Inflammatory macrophage (primary cell): ENCODE data around the gene CAMTA1.
"Not testable (repeated sequence)": the region's sequence is repeated elsewhere in the genome, so short reads cannot be mapped to it uniquely, and the experiment has no call there.

ENCODE experiments used
- DNase-seq, 2 donors: peaks; one replicate each; pipeline ENCODE4 v3.0.0-alpha.2; 2020 to 2022

CAMTA1 gene

DNA sequence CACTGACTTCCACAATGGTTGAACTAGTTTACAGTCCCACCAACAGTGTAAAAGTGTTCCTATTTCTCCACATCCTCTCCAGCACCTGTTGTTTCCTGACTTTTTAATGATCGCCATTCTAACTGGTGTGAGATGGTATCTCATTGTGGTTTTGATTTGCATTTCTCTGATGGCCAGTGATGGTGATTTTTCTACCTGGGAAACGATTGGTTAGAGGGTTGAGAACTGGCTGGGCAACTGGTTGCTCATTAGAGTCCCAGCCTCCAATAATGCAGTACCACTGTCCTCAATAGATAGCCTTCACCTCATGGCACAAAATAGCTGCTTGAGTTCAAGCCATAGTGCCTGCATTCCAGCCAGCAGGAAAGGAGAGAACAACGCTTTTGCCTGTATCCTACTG lies 596.5 kb downstream of the CAMTA1 start:
- DNase-seq = not testable (repeated sequence)

DNA sequence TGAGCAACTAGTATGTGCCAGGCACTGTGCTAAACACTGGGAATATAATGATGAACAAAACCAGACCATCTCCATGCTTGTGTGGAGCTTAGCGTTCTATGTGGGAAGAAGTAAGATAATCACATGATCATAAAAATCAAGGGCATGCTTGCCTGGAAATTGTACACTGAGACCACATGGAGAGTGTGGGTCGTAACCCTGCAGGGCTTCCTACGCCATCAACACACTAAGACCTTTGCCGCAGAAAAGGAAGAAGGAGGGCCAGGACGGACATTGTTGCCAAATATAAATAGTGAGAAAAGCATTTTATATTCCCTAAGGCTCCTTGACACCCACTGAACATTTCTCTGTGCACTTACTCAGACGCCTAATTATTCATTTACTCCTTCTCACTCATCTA lies 597.7 kb downstream of the CAMTA1 start:
- no peak for DNase-seq

DNA sequence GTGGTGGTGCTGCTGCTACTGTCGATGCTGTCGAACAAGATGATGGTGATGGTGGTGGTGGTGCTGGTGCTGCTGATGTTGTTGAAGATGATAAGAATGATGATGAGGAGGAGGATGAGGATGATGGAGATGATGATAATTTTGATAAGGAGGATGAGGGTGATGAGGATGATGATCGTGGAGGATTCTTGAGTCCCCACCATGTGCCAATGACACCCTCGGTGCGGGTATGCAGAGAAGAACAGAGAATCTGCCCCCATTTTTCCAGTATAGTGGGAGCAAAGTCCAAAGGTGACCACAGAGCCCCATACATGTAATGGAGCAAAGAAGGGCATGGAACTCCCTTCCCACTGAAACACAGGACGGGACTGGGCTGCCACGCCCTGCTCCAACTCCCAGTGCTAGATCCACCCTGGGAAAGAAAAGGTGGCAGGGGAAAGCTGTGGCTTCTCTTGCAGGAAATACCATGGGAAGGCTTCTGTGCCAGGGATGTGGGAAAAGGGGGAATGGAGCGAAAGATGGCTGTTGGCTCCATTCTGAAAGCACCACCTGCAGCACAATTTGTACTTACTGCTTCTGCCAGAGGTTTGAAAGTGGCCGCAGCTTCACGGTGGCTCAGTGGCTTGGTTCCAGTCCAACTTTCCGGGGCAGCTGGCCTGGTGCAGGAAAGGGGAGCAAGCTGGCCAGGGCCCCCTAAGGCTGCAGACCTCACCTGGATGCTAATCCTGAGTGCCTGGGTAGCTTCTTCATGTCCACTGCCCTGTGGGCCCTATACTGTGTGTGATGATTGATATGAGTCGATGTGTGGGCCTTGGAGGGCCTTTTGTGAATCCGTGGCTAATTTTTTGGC lies 598.6 kb downstream of the CAMTA1 start:
- no peak for DNase-seq

DNA sequence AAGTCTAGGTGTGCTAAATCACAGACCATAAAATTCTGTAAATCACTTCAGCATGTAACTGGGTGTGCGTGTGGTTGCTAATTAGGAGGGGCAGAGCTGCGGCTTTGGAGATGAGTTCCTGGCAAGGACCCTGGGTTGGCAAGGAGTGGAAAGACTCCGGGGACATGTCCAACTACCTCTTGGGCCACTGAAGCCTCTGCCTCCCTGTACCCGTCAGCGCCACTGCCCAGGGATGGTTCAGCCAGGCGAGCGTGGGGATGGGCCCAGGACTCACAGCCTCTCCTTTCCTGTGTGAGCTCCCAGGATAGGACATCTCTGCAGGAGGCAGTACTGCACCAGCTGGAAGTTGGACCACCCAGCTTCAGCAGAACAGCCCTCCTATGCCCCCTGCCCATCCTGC lies 599.4 kb downstream of the CAMTA1 start:
- DNase-seq = no peak

DNA sequence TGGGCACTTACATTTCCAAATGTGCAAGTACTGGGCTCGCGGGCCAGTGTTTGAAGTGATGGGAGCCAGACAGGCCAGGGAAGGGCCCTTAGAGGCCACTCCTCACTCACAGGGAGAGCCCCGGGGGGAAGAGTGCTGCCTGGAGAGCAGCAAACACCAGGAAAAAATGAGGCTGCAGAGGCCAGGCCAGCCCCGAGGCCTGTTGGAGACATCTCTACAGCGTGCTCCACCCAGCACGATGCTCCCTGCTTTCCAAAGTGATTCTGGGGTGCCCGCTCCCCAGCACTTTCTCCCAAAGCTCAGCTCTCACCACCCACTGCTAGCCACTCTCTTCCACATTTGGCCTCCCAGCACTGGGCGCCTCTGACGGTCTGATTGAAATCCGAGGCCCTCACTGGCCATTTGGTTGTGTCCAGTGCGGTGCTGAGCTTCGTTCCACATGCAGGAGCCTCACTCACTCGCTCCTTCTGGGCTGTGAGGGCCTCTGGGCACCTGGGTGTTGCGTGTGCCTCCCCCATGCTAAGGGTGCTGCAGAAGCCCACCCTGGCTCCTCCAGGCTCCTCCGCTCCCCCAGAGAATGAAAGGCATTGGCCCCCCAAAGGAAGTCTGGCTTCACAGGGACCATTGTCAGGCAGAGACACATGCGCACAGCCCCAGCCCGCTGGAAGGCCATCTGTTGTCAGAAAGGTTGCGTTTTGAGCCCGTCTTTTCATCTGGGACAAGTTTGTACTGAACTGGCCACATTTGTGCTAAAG lies 600.4 kb downstream of the CAMTA1 start:
- no peak for DNase-seq

DNA sequence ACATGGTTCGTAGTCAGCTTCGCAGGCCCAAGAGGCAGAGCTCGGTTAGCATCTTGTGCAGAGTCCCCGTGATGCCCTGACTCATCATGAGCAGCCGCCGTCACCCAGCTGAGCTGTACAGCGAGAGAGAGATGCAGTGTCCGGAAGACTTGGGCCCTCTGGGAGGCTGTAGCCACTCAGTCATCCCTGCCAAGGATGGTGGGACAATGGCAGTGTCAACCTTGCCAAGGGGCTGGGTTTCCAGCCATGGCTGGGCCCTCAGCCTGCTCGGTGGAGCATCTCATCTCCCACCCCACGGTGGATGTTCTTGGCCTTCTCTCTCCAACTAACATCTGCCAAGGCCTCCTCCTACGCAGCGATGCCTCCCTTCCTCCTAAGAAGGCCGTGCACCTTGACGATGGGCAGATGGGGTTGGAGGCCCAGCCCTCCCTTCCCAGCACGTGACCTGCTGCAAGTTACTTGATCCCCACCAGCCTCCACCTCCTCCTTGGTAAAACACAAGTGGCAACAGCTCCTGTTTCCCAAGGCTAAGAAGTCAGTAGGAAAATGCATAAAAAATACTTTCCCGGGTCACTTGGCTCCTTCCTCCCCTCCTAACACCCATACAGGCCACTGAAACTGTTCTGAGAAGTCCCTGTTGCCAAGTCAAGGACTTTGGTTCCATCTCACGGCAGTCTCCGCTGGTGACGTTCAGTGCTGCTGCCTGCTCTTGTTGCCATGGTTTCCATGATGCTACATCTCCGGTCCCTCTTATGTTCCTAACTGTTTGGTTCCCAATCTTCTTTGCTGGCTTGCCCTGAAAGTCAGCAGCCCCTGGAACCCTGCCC lies 601.2 kb downstream of the CAMTA1 start:
- no peak for DNase-seq

DNA sequence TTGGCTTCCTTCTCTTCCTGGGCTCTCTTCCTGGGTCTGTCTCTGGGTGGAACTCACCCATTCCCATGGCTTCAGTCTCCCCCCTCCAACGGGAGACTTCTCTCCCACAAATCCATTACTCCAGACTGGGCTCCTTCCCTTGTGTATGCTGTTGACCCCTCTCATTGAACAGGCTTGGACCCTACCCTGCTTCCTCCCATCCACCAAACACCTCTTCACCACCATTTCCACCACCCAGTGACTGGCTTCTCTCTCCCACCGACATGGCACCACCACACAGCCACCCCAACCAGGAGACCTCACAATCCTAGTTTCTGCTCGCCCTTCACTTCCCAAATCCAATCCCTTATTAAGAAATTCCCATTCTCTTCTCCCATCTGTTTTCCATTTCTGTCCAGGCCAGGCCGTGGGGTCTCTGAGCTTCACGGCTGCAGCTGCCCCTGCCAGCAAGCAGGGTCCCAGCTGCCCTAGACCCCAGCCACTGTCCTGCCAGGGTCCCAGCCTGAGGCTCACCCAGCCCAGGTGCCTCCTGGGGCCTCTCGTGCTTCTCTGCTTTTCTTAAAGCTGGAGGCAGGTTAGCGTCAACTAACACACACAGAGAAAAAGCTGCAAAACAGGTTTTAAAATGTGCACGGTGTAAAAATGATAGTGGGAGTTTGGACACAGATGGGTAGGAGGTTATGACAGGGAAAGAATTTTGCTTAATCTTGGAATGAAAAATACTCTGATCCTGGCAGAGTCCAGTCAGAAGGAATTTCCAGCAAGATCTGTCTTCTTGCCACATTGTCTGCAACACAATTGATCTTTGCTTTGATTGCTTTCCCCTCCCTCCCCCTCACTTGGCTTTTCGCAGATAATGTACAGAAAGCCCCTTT lies 602.0 kb downstream of the CAMTA1 start:
- DNase-seq = no peak

DNA sequence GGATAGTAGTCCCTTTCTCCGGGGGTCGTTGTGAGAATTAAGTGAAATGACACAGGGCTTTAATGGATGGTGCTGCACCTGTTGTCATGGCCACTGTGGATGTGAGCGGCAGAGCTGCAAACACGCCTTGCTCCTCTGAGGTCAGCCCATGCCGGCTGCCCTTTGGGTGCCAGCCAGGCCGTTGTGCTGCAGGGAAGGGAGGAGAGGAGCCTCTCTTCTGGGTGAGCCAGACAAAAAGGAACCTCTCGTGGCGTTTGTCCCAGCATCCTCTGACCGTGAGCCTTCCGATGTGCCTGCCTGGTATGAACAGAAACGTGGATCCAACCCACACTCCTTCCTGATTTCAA lies 602.9 kb downstream of the CAMTA1 start:
- DNase-seq = no peak

DNA sequence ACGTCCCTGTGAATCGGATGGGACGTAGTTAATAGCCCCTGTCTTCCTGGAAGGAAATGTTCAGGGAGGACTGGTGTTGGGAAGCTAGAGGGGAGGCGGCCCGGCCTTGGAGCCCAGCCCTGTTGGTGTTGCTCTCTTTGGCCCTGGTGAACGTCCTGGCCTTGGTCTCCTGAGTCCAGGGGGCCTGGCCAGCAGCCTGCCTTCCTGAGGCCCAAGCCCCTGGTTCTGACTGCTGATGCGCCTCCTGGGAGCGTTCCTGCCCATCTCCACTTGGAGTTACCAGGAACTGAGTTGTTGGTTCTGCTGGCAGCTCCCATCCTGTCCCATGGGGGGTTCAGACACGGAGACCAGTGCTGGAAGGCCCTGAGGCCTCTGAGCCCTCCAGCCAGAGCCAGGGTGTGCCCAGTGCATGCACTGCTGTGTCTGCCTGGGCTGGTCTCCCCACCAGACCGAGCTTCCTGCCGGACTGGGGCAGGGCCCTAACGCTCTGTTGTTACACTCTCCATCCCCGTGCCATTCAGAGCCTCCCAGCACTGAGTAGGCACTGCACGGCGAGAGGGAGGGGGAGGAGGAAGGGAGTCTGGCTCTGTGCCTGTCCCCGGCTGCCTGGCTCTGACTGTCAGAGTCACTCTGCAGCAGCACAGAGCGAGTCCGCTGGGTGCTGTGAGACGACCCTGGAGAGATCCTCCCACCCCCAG lies 603.4 kb downstream of the CAMTA1 start:
- no peak for DNase-seq

DNA sequence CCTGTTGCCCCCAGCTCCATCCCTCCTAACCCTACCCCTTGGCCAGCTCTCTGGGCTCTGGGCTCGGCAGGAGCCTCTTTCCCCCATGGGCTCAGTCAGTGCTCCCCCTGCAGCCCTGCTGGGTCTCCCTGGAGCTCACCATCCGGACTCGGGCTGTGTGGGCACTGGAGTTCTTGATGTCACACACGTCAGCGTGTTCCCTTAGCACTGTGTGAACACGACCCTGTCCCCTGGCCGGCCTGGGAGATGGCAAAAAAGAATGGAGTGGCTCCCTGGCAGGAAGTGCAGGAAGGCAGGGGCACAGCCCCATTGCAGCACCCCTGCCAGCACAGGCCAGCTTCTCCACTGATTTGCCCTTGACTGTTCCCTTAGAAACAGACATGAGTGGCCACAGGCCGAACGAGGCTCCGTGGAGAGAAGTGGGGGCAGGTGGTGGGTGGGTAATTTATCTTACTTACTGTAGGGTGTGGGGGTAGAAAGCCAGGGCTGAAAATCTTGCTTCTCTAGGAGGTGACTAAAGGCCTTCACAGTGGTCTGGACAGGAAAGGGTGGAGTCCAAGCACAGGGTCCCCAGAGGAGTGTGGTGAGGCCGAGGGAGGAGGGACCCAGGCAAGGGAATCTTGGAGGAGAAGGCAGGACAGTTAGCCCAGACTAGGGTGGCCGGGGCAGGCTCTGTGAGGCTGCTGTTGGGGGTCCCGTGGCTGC lies 604.1 kb downstream of the CAMTA1 start:
- no peak for DNase-seq

DNA sequence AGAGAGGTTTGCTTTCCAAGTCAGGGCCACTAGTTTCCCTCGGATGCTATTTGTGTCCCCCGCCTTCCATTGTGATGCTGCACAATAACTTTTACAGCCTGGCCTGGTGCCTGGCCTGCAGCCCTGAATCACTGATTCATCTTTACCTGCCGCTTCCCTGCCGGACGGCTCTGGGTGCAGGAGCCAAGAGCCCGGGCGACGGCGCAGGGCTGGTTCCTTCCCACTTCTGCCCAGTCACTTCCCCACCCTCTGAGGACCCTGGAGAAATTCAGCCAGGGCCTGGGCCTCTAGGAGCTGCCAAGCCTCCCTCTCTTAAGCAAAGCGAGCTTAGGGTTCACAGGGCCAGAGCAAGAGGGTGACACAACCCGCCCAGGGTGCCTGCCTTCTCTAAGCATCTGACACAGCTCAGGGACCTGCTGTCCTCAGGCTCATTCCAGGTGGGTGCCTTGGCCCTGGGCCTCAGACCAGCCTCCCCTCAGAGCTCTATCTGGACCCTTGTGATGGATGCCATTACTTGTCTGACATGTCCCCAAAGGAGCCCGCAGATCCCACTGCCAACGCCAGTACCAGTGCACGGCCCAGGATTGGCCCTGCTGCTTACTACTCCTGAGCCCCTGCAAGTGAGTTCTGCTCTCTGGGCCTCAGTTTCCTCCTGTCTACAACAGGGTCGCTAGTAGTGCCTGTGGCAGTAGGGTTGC lies 604.8 kb downstream of the CAMTA1 start:
- no peak for DNase-seq

DNA sequence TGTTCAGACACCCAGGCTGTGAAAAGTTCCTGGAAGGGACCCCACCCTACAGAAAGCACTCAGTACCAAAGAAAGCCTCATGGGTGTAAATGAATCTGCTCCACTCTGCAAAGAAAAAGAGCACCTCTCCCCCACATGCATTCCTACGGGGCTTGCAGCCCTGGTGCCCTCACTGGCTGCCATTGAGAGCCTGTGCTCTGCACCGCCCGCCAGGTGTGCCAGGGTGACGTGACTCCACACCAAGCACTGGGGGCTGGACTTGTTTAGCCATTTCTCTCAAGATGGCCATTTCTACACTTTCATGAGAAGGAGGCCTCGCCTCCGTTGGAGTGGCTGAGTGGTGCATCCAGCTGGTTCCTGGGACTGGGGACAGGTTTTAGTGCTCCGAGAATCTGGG lies 605.3 kb downstream of the CAMTA1 start:
- DNase-seq = no peak

DNA sequence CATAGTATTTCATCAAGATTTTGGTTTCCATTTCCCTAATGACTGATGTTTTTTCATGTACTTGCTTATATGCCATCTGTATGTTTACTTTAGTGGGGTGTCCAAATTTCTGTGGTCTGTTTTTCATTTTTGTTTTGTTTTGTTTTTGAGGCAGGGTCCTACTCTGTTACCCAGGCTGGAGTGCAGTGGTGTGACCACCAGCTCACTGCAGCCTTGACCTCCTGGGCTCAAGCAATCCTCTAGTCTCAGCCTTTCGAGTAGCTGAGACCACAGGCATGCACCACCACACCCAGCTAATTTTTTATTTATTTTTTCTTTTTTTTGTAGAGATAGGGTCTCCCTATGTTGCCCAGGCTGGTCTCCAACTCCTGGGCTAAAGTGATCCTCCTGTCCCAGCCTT lies 607.9 kb downstream of the CAMTA1 start:
- DNase-seq = no peak

DNA sequence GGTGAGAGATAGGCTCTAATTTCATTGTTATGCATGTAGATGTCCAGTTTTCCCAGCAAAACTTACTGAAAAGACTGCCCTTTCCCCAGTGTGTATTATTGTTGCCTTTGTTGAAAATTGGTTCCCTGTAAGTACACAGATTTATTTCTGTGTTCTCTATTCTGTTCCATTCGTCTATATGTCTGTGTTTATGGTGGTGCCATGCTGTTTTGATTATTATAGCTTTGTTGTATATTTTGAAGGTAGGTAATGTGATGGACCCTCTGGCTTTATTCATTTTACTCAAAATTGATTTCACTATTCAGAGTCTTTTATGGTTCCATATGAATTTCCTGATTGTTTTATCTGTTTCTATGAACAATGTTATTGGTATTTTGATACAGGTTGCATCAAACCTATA lies 610.0 kb downstream of the CAMTA1 start:
- DNase-seq = no peak

DNA sequence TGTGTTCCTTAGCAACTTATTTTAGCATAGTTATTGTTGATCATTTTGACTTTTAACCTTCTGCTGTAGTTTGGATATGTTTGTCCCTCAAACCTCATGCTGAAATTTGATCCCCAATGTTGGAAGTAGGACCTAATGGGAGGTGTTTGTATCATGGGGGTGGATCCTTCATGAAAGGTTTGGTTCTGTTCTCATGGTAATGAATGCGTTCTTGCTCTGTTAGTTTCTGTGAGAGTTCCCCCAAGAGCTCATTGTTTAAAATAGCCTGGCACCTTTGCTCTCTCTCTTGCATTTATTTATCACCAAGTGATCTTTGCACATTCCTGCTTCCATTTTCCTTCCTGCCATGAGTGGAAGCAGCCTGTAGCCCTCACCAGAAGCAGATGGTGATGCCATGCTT lies 613.7 kb downstream of the CAMTA1 start:
- no peak for DNase-seq

DNA sequence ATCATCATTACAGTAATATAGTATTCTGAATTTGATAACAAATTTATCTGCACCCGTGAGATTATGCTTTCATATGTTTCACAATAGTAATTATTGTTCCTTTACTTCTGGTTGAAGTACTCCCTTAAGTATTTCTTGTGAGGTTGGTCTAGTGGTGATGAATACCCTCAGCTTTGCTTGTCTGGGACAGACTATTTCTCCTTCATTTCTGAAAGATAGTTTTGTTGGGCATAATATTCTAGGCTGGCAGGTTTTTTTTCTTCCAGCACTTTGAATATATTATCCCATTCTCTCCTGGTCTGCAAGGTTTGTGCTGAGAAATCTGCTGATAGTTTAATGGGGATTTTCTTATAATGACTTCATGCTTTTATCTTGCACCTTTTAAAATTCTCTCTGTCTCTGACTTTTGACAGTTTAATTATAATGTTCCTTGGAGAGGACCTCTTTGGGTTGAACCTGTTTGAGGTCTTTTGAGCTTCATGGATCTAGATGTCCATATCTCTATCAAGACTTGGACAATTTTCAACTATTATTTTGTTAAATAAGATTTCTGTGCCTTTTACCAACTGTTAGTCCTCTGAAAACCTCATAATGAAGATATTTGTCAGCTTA lies 614.4 kb downstream of the CAMTA1 start:
- DNase-seq = no peak

DNA sequence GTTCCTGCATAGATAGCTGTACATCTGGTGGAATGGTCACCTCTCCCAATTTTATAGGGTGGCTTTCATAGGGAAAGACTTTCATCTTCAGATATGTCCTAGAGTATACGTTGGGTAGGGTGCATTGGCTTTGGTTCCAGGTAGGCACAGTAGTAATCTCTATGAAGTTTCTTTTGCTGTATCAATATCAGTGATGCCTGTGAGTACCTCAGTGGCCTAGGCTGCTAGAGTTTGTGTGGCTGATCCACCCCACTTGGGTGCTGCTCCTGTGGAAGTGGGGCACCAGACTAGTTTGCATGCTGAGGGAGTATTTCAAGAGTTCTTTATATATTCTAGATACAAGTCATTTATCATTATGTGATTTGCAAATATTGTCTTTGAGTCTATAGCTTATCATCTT lies 615.3 kb downstream of the CAMTA1 start:
- no peak for DNase-seq

DNA sequence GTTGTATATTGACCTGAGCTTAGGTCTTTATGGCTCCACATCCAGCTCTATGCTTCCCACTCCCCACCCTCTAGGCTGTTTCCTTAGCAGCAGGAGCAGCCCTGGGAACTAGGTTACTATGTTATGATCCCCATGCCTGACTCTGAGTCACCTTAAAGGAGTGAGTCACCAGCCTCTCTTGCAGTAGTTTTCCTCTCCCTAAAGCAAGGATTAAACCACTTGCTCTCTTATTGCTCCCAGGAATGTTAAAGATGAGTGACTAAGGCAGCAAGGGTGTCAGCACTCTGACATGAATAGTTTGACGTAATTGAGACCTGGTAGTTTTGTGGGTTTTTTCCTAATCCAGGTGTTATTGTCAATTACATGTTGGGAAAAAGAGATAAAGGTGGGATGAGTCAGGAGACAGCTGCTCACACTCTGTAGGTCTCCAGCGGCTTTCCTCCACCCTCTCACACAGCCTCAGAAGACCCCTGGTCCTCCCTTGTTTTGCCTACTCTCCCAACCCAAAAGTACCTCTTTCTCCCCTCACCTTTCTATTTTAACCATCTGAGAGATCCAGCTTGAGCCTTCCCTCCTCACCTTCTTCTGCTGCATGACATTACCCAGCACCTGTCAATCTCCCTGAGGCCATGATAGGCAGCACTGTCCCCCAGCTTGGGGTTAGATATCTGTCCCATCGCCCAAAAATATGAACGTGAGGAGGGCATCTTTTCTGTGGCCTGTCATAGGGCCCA lies 616.7 kb downstream of the CAMTA1 start:
- DNase-seq = peak; percentile 36 to 63

DNA sequence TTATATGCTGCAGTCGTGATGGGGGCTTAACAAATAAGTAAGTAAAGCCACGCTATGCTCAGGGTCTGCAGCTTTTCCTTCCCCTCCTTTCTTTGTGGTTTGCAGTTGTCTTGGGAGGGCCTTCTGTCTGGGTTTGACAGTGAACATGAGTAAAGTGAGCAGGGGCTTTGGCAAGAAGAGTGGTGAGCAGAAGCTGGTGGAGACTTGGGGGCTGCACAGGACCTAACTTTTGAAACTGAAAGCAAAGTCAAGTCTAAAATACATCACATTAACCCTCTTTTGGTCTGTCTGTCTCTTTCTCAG lies 617.2 kb downstream of the CAMTA1 start:
- no peak for DNase-seq
